OCI-LY7 (cell line): ENCODE data around the gene CAMK2N1.

ENCODE experiments used
- CTCF ChIP-seq: fragments of 200-600 bp; sonication (generic); conservative IDR thresholded peaks from 2 replicates; pipeline ENCODE4 v1.5.1; 2014; ENCODE audit warnings: mild to moderate bottlenecking, antibody characterized with exemption, low read length, moderate library complexity, mixed read lengths
- EZH2phosphoT487 ChIP-seq: fragments of 200-600 bp; sonication (generic); IDR thresholded peaks from 2 replicates; pipeline ENCODE4 v1.6.1; 2018; ENCODE audit warnings: low read depth, borderline replicate concordance, mild to moderate bottlenecking, mixed run types, antibody characterized with exemption, low read length, moderate library complexity, mixed read lengths

GRCh38 chr1:20454004-20454403, 32.0 kb downstream of the CAMK2N1 start:
- no peak for TF ChIP-seq CTCF
- no peak for TF ChIP-seq EZH2phosphoT487
